Liver (tissue), 9 donors: ENCODE results near the gene FADS6. TPM values are rescaled to one million over a fixed set of nuclear protein-coding genes. Genes with fewer than 3 reads are reported as not detected.

ENCODE experiments used
- DNase-seq: peaks from one replicate; pipeline ENCODE4 v3.0.0-alpha.2; 2017; ENCODE audit warnings: low spot score
- H3K27ac ChIP-seq, 2 donors: one replicate each; pipeline ENCODE4 v1.7.0; 2013; ENCODE audit warnings: inconsistent platforms in 2 of 2, low read length in 2 of 2, control low read depth in 1 of 2, low read depth in 1 of 2, mild to moderate bottlenecking in 1 of 2
- H3K27me3 ChIP-seq, 4 donors: one replicate each; pipeline versions ENCODE4 v1.6.1 to v1.7.0; 2013; ENCODE audit warnings: low read length in 3 of 4, inconsistent platforms in 1 of 4, mild to moderate bottlenecking in 1 of 4, moderate library complexity in 1 of 4; ENCODE audit not compliant: control insufficient read depth in 4 of 4, insufficient read depth in 4 of 4
- H3K36me3 ChIP-seq, 4 donors: one replicate each; pipeline versions ENCODE4 v1.6.1 to v1.7.0; 2013; ENCODE audit warnings: low read length in 3 of 4, mild to moderate bottlenecking in 3 of 4, low read depth in 1 of 4, moderate library complexity in 1 of 4; ENCODE audit not compliant: control insufficient read depth in 4 of 4, insufficient read depth in 3 of 4
- H3K4me1 ChIP-seq, 4 donors: one replicate each; pipeline versions ENCODE4 v1.6.1 to v1.7.0; 2013; ENCODE audit warnings: low read length in 3 of 4, mild to moderate bottlenecking in 3 of 4, moderate library complexity in 1 of 4; ENCODE audit not compliant: control insufficient read depth in 4 of 4, insufficient read depth in 4 of 4
- H3K4me3 ChIP-seq, 3 donors: one replicate each; pipeline versions ENCODE4 v1.6.1 to v1.7.0; 2013; ENCODE audit warnings: low read length in 3 of 3, control low read depth in 1 of 3, low read depth in 1 of 3, mild to moderate bottlenecking in 1 of 3
- H3K9ac ChIP-seq, 2 donors: one replicate each; pipeline ENCODE4 v1.7.0; 2013; ENCODE audit warnings: low read length in 2 of 2, mild to moderate bottlenecking in 2 of 2, moderate library complexity in 2 of 2, control low read depth in 1 of 2, low read depth in 1 of 2
- H3K9me3 ChIP-seq, 4 donors: one replicate each; pipeline versions ENCODE4 v1.6.1 to v1.7.0; 2013; ENCODE audit warnings: low read length in 3 of 4; ENCODE audit not compliant: control insufficient read depth in 4 of 4
- CTCF ChIP-seq: fragments of 150-350 bp; IDR thresholded peaks from 2 replicates; pipeline ENCODE4 v1.5.1; 2017; ENCODE audit warnings: improper control_type of control experiment, low read depth, low read length; ENCODE audit not compliant: missing input control
- EGR1 ChIP-seq, 2 donors: IDR thresholded peaks; 2 replicates each; pipeline ENCODE4 v1.6.1; 2016 to 2018; ENCODE audit warnings: antibody characterized with exemption in 2 of 2, low read depth in 2 of 2
- FOXA1 ChIP-seq: IDR thresholded peaks from 2 replicates; pipeline ENCODE4 v1.6.1; 2016; ENCODE audit warnings: antibody characterized with exemption
- FOXA2 ChIP-seq: IDR thresholded peaks from 2 replicates; pipeline ENCODE4 v1.6.1; 2016; ENCODE audit warnings: antibody characterized with exemption
- GABPA ChIP-seq, 2 donors: IDR thresholded peaks in 1 of 2; conservative IDR thresholded peaks in 1 of 2; 2 replicates each; pipeline ENCODE4 v1.6.1; 2016; ENCODE audit warnings: antibody characterized with exemption in 2 of 2, mild to moderate bottlenecking in 1 of 2, moderate library complexity in 1 of 2
- HNF4A ChIP-seq, 2 donors: conservative IDR thresholded peaks; 2 replicates each; pipeline ENCODE4 v1.6.1; 2016; ENCODE audit warnings: antibody characterized with exemption in 2 of 2, mild to moderate bottlenecking in 2 of 2
- HNF4G ChIP-seq: IDR thresholded peaks from 2 replicates; pipeline ENCODE4 v1.6.1; 2016; ENCODE audit warnings: antibody characterized with exemption
- JUND ChIP-seq, 2 donors: IDR thresholded peaks; 2 replicates each; pipeline ENCODE4 v1.6.1; 2016; ENCODE audit warnings: antibody characterized with exemption in 2 of 2
- MAX ChIP-seq: IDR thresholded peaks from 2 replicates; pipeline ENCODE4 v1.6.1; 2016; ENCODE audit warnings: antibody characterized with exemption
- NR2F2 ChIP-seq: IDR thresholded peaks from 2 replicates; pipeline ENCODE4 v1.6.1; 2016; ENCODE audit warnings: antibody characterized with exemption
- RAD21 ChIP-seq, 2 donors: IDR thresholded peaks; 2 replicates each; pipeline ENCODE4 v1.6.1; 2016; ENCODE audit warnings: antibody characterized with exemption in 2 of 2, mild to moderate bottlenecking in 2 of 2
- RXRA ChIP-seq, 2 donors: IDR thresholded peaks; 2 replicates each; pipeline ENCODE4 v1.6.1; 2017 to 2018; ENCODE audit warnings: antibody characterized with exemption in 2 of 2, mild to moderate bottlenecking in 1 of 2
- SP1 ChIP-seq: IDR thresholded peaks from 2 replicates; pipeline ENCODE4 v1.6.1; 2018; ENCODE audit warnings: antibody characterized with exemption, mild to moderate bottlenecking
- TAF1 ChIP-seq: conservative IDR thresholded peaks from 2 replicates; pipeline ENCODE4 v1.6.1; 2016; ENCODE audit warnings: antibody characterized with exemption, mild to moderate bottlenecking
- WGBS: extraction: QIAGEN DNeasy Blood & Tissue Kit; methylation state at CpG from one replicate; pipeline ENCODE4 v1.1.7; 2013; 5-methylcytosine and 5-hydroxymethylcytosine counted together
- polyA plus RNA-seq, 2 donors: library from polyadenylated mRNA; stranded (reverse) in 1 of 2; unstranded in 1 of 2; fragments of 200-250 nt in 1 of 2; fragments of >200 nt in 1 of 2; fragmentation: Nextera tagmentation in 1 of 2; extraction: Ambion mirVana in 1 of 2; gene quantifications; one replicate each; pipeline versions ENCODE4 v1.2.1 to v1.2.3, GENCODE V29; 2013 to 2015
- total RNA-seq, 2 donors: library from RNA; depleted of rRNA; stranded (reverse); fragments of >200 nt; gene quantifications; one replicate each; pipeline ENCODE4 v1.2.3, GENCODE V29; 2014
- TF ChIP-seq, protein P1 (sequence below): IDR thresholded peaks from 2 replicates; pipeline ENCODE4 v1.6.1; 2016; ENCODE audit warnings: antibody characterized with exemption, mild to moderate bottlenecking
- TF ChIP-seq, protein P2 (sequence below): IDR thresholded peaks from 2 replicates; pipeline ENCODE4 v1.6.1; 2016; ENCODE audit warnings: antibody characterized with exemption
- TF ChIP-seq, protein P3 (sequence below): IDR thresholded peaks from 2 replicates; pipeline ENCODE4 v1.6.1; 2016; ENCODE audit warnings: antibody characterized with exemption
- donor health status: healthy.
- donor health status: healthy.
- donor health status: healthy.
- donor health status: healthy.
- donor health status: healthy.

Gene FADS6
- total and polyA plus RNA-seq, 4 donors: 2.1 to 7.1 (median 4.2) TPM; not detected in 1

DNA sequence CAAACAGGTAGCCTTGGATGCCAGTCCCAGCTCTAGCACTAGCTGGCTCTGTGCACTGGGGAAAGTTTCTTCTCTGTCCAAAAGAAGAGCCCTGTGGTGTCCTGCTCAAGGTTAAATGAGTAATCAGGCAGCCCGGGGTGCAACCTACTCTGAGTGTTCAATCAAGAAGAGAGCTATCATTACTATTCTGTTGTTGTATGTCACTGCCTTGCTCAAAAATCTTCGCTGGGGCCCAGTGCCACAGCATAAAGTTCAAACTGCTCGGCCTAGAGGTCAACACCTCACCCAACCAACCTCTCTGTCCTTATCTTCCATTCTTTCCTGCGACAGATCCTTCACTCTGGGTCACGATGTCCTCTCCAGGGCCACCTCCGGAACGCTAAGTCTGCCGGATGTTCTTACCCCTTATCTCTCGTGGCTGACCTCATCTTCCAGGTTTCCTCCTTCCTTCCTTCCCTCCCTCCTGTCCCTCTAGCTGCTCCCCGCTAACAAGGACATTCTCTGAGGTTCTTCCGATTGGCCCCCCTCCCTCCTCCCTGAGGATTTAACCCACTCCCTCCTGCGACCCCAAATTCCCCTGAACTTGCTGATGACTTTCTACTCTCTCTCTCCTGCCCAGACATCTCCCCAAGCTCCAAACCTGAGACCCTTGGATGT, 25.1 kb downstream of the FADS6 start:
- H3K9me3 ChIP-seq: no peaks in the 10 kb centered on the region
- no peaks in the 10 kb centered on the region for H3K36me3 ChIP-seq
- no peak overlapping the region for H3K27ac ChIP-seq
- peaks cover 4 to 13% (median 7%) of the 10 kb centered on the region in 4 donors for H3K4me1 ChIP-seq
- no peak overlapping the region for H3K4me3 ChIP-seq
- H3K27me3 ChIP-seq: no peaks in the 10 kb centered on the region
- no peak overlapping the region for H3K9ac ChIP-seq
- WGBS: 81% methylated on average over 12 of the region's 12 CpGs
- peak; percentile 95 for TF ChIP-seq NR2F2
- no peak for TF ChIP-seq HNF4G
- no peak for DNase-seq

GRCh38 chr17:74866198-74866835, 27.1 kb downstream of the FADS6 start:
- Histone ChIP-seq H3K9ac (no peak overlapping the region), H3K4me3 (no peak overlapping the region), H3K27me3 (no peaks in the 10 kb centered on the region), H3K27ac (no peak overlapping the region), H3K9me3 (no peaks in the 10 kb centered on the region), H3K4me1 (peaks cover 4 to 10% (median 7%) of the 10 kb centered on the region in 4 donors), H3K36me3 (no peaks in the 10 kb centered on the region)
- TF ChIP-seq, protein P1, sequence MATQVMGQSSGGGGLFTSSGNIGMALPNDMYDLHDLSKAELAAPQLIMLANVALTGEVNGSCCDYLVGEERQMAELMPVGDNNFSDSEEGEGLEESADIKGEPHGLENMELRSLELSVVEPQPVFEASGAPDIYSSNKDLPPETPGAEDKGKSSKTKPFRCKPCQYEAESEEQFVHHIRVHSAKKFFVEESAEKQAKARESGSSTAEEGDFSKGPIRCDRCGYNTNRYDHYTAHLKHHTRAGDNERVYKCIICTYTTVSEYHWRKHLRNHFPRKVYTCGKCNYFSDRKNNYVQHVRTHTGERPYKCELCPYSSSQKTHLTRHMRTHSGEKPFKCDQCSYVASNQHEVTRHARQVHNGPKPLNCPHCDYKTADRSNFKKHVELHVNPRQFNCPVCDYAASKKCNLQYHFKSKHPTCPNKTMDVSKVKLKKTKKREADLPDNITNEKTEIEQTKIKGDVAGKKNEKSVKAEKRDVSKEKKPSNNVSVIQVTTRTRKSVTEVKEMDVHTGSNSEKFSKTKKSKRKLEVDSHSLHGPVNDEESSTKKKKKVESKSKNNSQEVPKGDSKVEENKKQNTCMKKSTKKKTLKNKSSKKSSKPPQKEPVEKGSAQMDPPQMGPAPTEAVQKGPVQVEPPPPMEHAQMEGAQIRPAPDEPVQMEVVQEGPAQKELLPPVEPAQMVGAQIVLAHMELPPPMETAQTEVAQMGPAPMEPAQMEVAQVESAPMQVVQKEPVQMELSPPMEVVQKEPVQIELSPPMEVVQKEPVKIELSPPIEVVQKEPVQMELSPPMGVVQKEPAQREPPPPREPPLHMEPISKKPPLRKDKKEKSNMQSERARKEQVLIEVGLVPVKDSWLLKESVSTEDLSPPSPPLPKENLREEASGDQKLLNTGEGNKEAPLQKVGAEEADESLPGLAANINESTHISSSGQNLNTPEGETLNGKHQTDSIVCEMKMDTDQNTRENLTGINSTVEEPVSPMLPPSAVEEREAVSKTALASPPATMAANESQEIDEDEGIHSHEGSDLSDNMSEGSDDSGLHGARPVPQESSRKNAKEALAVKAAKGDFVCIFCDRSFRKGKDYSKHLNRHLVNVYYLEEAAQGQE: no peak
- TF ChIP-seq TAF1: no peak
- TF ChIP-seq HNF4G: no peak
- TF ChIP-seq FOXA1: no peak
- TF ChIP-seq MAX: no peak
- TF ChIP-seq RAD21 (IDR thresholded peaks at IDR 0.05): no peak
- 84% methylated on average over 19 of the region's 19 CpGs for WGBS
- no peak for DNase-seq

- Histone ChIP-seq H3K27ac (no peak overlapping the region), H3K4me3 (no peak overlapping the region)
- TF ChIP-seq RXRA (IDR thresholded peaks at IDR 0.05) (no peak), FOXA1 (no peak), HNF4A (conservative IDR thresholded peaks at IDR 0.05) (no peak), RAD21 (IDR thresholded peaks at IDR 0.05) (no peak), TAF1 (no peak), FOXA2 (no peak), SP1 (no peak), CTCF (no peak), EGR1 (IDR thresholded peaks at IDR 0.05; ENCODE audit: low read depth in 2 of 2) (no peak), GABPA (IDR thresholded peaks at IDR 0.05 in 1 of 2, conservative IDR thresholded peaks at IDR 0.05 in 1 of 2) (no peak), MAX (no peak), JUND (IDR thresholded peaks at IDR 0.05) (no peak)
- TF ChIP-seq, protein P2, sequence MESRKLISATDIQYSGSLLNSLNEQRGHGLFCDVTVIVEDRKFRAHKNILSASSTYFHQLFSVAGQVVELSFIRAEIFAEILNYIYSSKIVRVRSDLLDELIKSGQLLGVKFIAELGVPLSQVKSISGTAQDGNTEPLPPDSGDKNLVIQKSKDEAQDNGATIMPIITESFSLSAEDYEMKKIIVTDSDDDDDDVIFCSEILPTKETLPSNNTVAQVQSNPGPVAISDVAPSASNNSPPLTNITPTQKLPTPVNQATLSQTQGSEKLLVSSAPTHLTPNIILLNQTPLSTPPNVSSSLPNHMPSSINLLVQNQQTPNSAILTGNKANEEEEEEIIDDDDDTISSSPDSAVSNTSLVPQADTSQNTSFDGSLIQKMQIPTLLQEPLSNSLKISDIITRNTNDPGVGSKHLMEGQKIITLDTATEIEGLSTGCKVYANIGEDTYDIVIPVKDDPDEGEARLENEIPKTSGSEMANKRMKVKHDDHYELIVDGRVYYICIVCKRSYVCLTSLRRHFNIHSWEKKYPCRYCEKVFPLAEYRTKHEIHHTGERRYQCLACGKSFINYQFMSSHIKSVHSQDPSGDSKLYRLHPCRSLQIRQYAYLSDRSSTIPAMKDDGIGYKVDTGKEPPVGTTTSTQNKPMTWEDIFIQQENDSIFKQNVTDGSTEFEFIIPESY: no peak
- TF ChIP-seq, protein P3, sequence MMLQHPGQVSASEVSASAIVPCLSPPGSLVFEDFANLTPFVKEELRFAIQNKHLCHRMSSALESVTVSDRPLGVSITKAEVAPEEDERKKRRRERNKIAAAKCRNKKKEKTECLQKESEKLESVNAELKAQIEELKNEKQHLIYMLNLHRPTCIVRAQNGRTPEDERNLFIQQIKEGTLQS: no peak
Measured at GRCh38 chr17:74865504-74866197, 27.8 kb downstream of the FADS6 start.

More at GRCh38 chr17:74865504-74866197, 27.8 kb downstream of the FADS6 start:
- 89% methylated on average over 19 of the region's 19 CpGs for WGBS
- Histone ChIP-seq H3K9me3 (no peaks in the 10 kb centered on the region), H3K9ac (no peak overlapping the region), H3K36me3 (no peaks in the 10 kb centered on the region), H3K4me1 (peaks cover 5 to 16% (median 10%) of the 10 kb centered on the region in 4 donors), H3K27me3 (no peaks in the 10 kb centered on the region)
- DNase-seq: no peak
